ENCODE measurements around the gene AGRN. TPM values are rescaled to one million over a fixed set of nuclear protein-coding genes. Genes with fewer than 3 reads are reported as not detected.

The AGRN gene
- total RNA-seq (2012; rRNA removed), result 15.2 and 22.5 TPM in 2 replicates

GRCh38 chr1:1020000-1020404 lies at the start of gene AGRN:
Gene AGRN (plus strand): TSS chr1:1020120. CDS start chr1:1020173, 53 bp downstream.
- Histone ChIP-seq H3K4me2 (ENCODE audit: low read length) (peak within 1 kb of the TSS; percentile 91), H3K4me3 (ENCODE audit: low read length) (peak within 1 kb of the TSS; percentile 74), H3K4me1 (ENCODE audit: control insufficient read depth, insufficient read depth, low read length) (peaks cover 14% of the 10 kb centered on the region), H3K9ac (ENCODE audit: low read depth, low read length) (no peak within 1 kb of the TSS), H3K9me3 (replicated peaks; ENCODE audit: low read length) (no peaks in the 10 kb centered on the region), H3K27me3 (ENCODE audit: control insufficient read depth, insufficient read depth, low read length) (no peaks in the 10 kb centered on the region), H3K36me3 (ENCODE audit: insufficient read depth, low read length) (no peaks in the 10 kb centered on the region)

- Histone ChIP-seq H3K4me1 (ENCODE audit: control insufficient read depth, insufficient read depth, low read length) (peaks cover 17% of the 10 kb centered on the region), H3K27me3 (ENCODE audit: control insufficient read depth, insufficient read depth, low read length) (peaks cover 21% of the 10 kb centered on the region), H3K4me2 (ENCODE audit: low read length) (no peak overlapping the region), H3K4me3 (ENCODE audit: low read length) (no peak overlapping the region), H3K36me3 (ENCODE audit: insufficient read depth, low read length) (no peaks in the 10 kb centered on the region), H3K9ac (ENCODE audit: low read depth, low read length) (no peak overlapping the region), H3K9me3 (replicated peaks; ENCODE audit: low read length) (no peaks in the 10 kb centered on the region)
These were observed 49.5 kb upstream of the AGRN start for GRCh38 chr1:970242-970972.

GRCh38 chr1:970973-971730 lies 48.8 kb upstream of the AGRN start:
- Histone ChIP-seq H3K9ac (ENCODE audit: low read depth, low read length) (no peak overlapping the region), H3K4me2 (ENCODE audit: low read length) (no peak overlapping the region), H3K4me1 (ENCODE audit: control insufficient read depth, insufficient read depth, low read length) (peaks cover 16% of the 10 kb centered on the region), H3K9me3 (replicated peaks; ENCODE audit: low read length) (no peaks in the 10 kb centered on the region), H3K4me3 (ENCODE audit: low read length) (no peak overlapping the region), H3K27me3 (ENCODE audit: control insufficient read depth, insufficient read depth, low read length) (peaks cover 26% of the 10 kb centered on the region), H3K36me3 (ENCODE audit: insufficient read depth, low read length) (no peaks in the 10 kb centered on the region)

- Histone ChIP-seq H3K36me3 (ENCODE audit: insufficient read depth, low read length) (no peaks in the 10 kb centered on the region), H3K9me3 (replicated peaks; ENCODE audit: low read length) (no peaks in the 10 kb centered on the region), H3K27me3 (ENCODE audit: control insufficient read depth, insufficient read depth, low read length) (peaks cover 26% of the 10 kb centered on the region), H3K4me3 (ENCODE audit: low read length) (no peak overlapping the region), H3K4me2 (ENCODE audit: low read length) (no peak overlapping the region), H3K9ac (ENCODE audit: low read depth, low read length) (no peak overlapping the region), H3K4me1 (ENCODE audit: control insufficient read depth, insufficient read depth, low read length) (peaks cover 13% of the 10 kb centered on the region)
These were observed 48.0 kb upstream of the AGRN start for GRCh38 chr1:971751-972506.

- H3K9ac ChIP-seq (ENCODE audit: low read depth, low read length), result no peak overlapping the region
- H3K27me3 ChIP-seq (ENCODE audit: control insufficient read depth, insufficient read depth, low read length), result peaks cover 26% of the 10 kb centered on the region
- H3K9me3 ChIP-seq (replicated peaks; ENCODE audit: low read length), result no peaks in the 10 kb centered on the region
- H3K36me3 ChIP-seq (ENCODE audit: insufficient read depth, low read length), result no peaks in the 10 kb centered on the region
- peaks cover 7% of the 10 kb centered on the region for H3K4me1 ChIP-seq (ENCODE audit: control insufficient read depth, insufficient read depth, low read length)
- H3K4me2 ChIP-seq (ENCODE audit: low read length), result no peak overlapping the region
- H3K4me3 ChIP-seq (ENCODE audit: low read length), result no peak overlapping the region
These were observed 47.0 kb upstream of the AGRN start for GRCh38 chr1:972726-973458.

- H3K4me3 ChIP-seq (ENCODE audit: low read length), result no peak overlapping the region
- no peaks in the 10 kb centered on the region for H3K36me3 ChIP-seq (ENCODE audit: insufficient read depth, low read length)
- peaks cover 7% of the 10 kb centered on the region for H3K4me1 ChIP-seq (ENCODE audit: control insufficient read depth, insufficient read depth, low read length)
- H3K9ac ChIP-seq (ENCODE audit: low read depth, low read length), result no peak overlapping the region
- H3K4me2 ChIP-seq (ENCODE audit: low read length), result no peak overlapping the region
- peaks cover 26% of the 10 kb centered on the region for H3K27me3 ChIP-seq (ENCODE audit: control insufficient read depth, insufficient read depth, low read length)
- H3K9me3 ChIP-seq (replicated peaks; ENCODE audit: low read length), result no peaks in the 10 kb centered on the region
These were observed 46.2 kb upstream of the AGRN start for GRCh38 chr1:973459-974292.

- H3K27me3 ChIP-seq (ENCODE audit: control insufficient read depth, insufficient read depth, low read length), result peaks cover 26% of the 10 kb centered on the region
- H3K9ac ChIP-seq (ENCODE audit: low read depth, low read length), result no peak overlapping the region
These were observed 45.7 kb upstream of the AGRN start for GRCh38 chr1:974293-974640.

GRCh38 chr1:974687-975328 lies 45.1 kb upstream of the AGRN start:
- Histone ChIP-seq H3K27me3 (ENCODE audit: control insufficient read depth, insufficient read depth, low read length) (peaks cover 30% of the 10 kb centered on the region), H3K4me2 (ENCODE audit: low read length) (no peak overlapping the region), H3K4me1 (ENCODE audit: control insufficient read depth, insufficient read depth, low read length) (peaks cover 7% of the 10 kb centered on the region), H3K9ac (ENCODE audit: low read depth, low read length) (no peak overlapping the region), H3K4me3 (ENCODE audit: low read length) (no peak overlapping the region), H3K36me3 (ENCODE audit: insufficient read depth, low read length) (no peaks in the 10 kb centered on the region), H3K9me3 (replicated peaks; ENCODE audit: low read length) (no peaks in the 10 kb centered on the region)

More at GRCh38 chr1:974293-974640, 45.7 kb upstream of the AGRN start:
- no peak overlapping the region for H3K4me2 ChIP-seq (ENCODE audit: low read length)
- peaks cover 7% of the 10 kb centered on the region for H3K4me1 ChIP-seq (ENCODE audit: control insufficient read depth, insufficient read depth, low read length)
- H3K4me3 ChIP-seq (ENCODE audit: low read length), result no peak overlapping the region
- no peaks in the 10 kb centered on the region for H3K9me3 ChIP-seq (replicated peaks; ENCODE audit: low read length)
- no peaks in the 10 kb centered on the region for H3K36me3 ChIP-seq (ENCODE audit: insufficient read depth, low read length)

- Histone ChIP-seq H3K9me3 (replicated peaks; ENCODE audit: low read length) (no peaks in the 10 kb centered on the region), H3K36me3 (ENCODE audit: insufficient read depth, low read length) (no peaks in the 10 kb centered on the region), H3K27me3 (ENCODE audit: control insufficient read depth, insufficient read depth, low read length) (peaks cover 31% of the 10 kb centered on the region), H3K9ac (ENCODE audit: low read depth, low read length) (no peak overlapping the region), H3K4me3 (ENCODE audit: low read length) (no peak overlapping the region), H3K4me1 (ENCODE audit: control insufficient read depth, insufficient read depth, low read length) (peaks cover 7% of the 10 kb centered on the region), H3K4me2 (ENCODE audit: low read length) (no peak overlapping the region)
These were observed 44.6 kb upstream of the AGRN start for GRCh38 chr1:975365-975764.
